Ramos (cell line): ENCODE measurements around the gene MAP4K5.
"Not testable (repeated sequence)": the region's sequence is repeated elsewhere in the genome, so short reads cannot be mapped to it uniquely, and the experiment has no call there.

ENCODE experiments used
- in situ Hi-C: fragments of 300-500 bp; cut with MboI; formaldehyde crosslinking; loops from one replicate; pipeline ENCODE4 v1.14.3; 2022; ENCODE audit warnings: low sequenced_read_pairs; ENCODE audit not compliant: unreplicated experiment

The MAP4K5 gene

DNA sequence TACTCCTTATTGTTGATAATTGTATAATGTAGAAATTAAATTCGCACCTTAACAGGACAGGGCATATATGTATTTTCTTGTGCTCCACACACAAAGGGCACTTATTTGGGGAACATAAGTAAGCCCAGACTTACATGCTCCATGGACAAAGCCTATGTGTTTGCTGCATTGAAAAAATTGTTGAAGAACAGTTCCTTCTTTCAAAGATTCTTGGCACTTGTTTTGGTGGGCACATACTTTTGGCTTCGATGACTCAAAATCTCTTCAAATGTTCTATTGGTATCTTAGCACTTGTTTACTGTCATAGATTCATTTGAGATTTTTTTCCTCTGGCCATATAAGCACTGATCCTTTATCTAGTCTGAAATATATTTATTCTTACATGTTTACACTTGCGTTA is 1.4 kb upstream of the MAP4K5 start:
- in situ Hi-C loops = loop anchor here (25.0 kb wide), 1 partner anchor 672 kb away; the partner anchor contains the start of gene NEMF

- in situ Hi-C loops = loop anchor here (25.0 kb wide), 1 partner anchor 671 kb away; the partner anchor contains the start of gene NEMF
Observed at GRCh38 chr14:50533241-50533705, 904 bp upstream of the MAP4K5 start.

DNA sequence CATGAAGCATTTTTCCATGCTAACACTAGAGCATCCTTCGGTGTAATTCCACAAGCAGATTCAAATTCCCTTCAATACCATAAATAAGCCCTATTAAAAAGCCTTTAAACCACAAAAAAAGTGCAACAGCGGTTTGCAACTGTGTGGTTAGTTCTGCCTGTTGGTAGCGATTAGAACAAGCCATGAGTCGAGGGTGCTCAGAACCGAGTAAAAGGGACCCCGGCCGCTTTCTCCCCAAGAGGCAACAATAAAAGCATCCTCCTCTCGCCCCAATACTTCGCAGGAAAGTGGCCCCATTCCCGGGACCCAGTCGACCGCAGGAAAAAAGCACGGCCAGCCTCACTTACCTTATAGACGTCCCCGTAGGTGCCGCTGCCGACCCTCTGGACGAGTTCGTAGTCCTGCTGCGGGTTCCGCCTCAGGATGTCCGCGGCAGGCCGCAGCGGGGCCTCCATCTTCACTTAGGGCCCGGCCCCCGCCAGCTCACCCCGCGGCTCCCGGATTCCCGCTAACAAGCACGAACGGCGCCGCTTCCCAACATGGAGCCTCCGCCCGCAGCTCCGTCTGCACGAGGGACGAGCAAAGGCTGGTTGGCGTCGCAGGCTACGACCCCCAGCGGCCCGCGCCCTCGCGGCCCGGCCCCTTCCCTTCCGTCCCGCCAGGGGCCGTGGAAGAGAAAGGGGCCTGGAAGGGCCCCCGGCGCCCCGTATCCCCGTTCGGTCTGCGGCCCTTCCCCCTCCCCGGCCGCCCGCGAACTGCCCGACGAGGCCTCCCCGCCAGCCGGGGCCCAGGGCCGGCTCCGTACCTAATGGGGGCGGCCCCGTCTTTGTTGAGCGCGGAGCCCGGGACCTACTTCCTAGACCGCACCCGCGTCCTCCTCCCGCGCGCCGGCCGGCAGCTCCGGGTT is 521 bp downstream of the MAP4K5 start:
- in situ Hi-C loops = loop anchor here (25.0 kb wide), 1 partner anchor 670 kb away; the partner anchor contains the start of gene NEMF

- in situ Hi-C loops = loop anchor here (25.0 kb wide), 1 partner anchor 669 kb away; the partner anchor contains the start of gene NEMF
Observed at GRCh38 chr14:50530794-50531365, 1.5 kb downstream of the MAP4K5 start.

GRCh38 chr14:50530358-50530757 is 2.0 kb downstream of the MAP4K5 start:
- in situ Hi-C loops = loop anchor here (25.0 kb wide), 1 partner anchor 668 kb away; the partner anchor contains the start of gene NEMF

GRCh38 chr14:50529288-50530179 is 2.8 kb downstream of the MAP4K5 start:
- in situ Hi-C loops = loop anchor here (5.0 to 25.0 kb wide), 2 partner anchors 207 to 667 kb away; partner anchors contain the start of gene NEMF

DNA sequence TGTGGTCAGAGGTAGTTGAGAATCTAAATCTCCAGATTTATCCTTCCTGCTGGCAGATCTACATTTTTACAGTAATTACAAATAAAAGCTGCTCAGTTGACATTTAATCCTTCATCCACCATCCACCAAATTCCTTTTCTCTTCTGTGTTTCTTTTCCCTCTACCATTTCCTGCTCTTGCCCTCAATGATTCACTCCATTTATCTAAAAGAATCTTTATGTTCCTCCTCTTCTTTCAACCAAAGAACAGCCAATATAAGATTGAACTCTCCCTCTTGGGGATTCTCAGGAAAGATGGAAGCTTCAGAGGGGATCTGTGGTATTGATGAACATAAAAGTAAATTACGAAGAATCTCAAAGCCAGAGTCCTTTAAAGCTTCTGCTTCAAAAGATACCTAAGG is 4.4 kb downstream of the MAP4K5 start:
- in situ Hi-C loops = loop anchor here (5.0 to 25.0 kb wide), 2 partner anchors 206 to 666 kb away; partner anchors contain the start of gene NEMF

DNA sequence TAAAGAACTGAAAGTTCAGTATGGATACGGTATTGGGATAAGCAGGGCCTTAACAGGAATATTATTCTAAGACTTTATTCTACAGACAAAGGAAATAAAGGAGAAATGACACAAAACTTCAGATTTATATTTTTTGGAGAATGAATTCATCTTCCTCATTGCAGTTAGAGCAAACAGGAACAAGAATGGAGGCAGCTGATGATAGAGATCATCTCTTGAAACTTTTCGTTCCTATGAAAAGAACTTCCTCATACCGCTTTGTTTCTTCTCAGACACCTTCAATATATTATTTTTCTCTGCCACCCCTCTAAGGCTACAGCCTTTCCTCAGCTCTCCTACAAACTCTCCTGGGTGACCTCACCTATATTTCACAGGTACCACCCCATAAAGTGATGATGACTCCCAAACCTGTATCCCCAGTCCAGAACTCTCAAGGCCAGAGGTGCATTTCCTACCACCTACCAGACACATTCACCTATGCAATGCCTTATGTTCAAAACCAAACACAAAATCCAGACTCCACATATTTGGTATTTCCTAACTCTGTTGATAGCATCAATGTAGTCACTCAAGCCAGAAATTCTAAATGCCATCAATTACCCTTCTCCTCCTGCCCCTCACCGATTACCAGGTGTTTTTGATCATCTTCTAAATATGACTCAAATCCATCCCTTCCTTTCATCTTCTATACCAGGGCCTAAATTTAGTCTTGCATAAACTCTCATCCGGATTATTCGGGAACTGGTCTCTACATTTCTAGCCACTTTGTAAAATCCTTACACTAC is 7.4 kb downstream of the MAP4K5 start:
- in situ Hi-C loops = loop anchor here (5.0 to 25.0 kb wide), 2 partner anchors 203 to 663 kb away; partner anchors contain the start of gene NEMF

GRCh38 chr14:50524060-50524459 is 8.3 kb downstream of the MAP4K5 start:
- in situ Hi-C loops = no loop called here

DNA sequence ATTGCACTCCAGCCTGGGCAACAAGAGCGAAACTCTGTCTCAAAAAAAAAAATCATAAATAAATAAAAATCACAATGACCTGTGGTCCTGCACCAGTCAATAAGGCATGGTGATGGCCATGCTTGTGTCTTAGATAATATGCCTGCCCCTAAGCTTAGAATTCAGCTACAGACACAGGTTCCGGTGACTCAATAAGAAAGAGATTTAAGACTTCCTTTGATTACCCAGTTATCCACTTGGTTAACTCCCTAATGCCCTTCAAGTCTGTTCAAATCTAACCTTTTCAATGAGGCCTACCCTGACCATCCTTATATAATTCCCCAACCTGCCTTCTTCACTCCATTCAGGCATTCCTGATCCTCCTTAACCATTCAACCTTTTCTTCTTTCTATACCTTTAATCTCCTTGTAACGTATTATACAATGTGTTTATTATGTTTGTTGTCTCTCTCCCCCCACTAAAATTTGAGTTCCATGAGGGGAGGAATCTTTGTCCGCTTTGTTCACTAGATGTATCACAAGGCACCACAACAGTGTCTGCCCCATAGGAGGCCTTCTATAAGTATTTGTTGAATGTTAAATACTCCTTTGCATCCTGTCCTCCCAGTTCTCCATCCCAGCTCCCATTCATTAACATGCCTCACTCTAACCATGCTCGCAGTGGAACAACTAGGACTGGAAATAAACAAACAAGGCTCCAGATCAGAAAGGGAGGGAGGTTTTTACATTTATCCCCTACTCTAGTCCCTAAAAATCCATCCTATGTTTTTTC is 8.9 kb downstream of the MAP4K5 start:
- in situ Hi-C loops = no loop called here

DNA sequence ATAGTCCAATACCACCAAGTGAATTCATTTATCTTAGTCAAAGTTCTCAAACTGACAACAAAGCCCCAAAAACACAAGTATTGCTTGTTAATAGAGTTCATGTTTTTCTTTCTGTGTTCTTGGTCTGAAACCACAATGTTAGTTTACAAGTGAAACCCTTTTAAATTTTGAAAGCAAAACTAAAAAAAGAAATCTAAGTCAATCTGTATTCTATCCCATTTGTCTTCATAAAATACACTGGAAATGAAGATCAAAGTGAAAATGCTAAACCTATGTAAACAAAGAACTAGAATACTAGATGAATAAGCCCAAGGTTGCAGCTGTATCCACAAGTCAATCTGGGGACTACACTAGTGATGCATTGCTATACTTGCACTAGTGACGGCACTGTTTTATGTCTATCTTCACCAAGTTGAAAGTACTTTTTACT is 10.4 kb downstream of the MAP4K5 start:
- in situ Hi-C loops = no loop called here

GRCh38 chr14:50520947-50521815 is 11.2 kb downstream of the MAP4K5 start:
- in situ Hi-C loops = no loop called here

DNA sequence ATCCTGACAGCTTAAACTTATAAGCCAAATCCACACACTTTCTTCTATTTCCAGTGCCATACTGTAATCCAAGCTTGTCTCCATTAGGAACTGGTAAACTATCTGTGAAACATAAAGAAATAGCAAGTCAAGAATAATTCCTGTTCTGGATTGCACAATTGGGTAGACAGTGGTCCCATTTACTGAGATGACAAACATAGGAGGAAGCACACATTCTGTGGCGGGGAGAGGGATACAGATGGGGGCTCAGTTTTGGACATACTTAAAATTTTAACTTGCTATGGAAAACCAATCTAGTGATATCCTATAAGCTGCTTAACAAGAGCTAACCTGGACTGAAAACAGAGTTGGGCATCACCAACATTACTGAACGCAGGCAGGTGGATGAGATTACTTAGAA is 16.3 kb downstream of the MAP4K5 start:
- in situ Hi-C loops = no loop called here

GRCh38 chr14:50512463-50512862 is 19.9 kb downstream of the MAP4K5 start:
- in situ Hi-C loops = no loop called here

DNA sequence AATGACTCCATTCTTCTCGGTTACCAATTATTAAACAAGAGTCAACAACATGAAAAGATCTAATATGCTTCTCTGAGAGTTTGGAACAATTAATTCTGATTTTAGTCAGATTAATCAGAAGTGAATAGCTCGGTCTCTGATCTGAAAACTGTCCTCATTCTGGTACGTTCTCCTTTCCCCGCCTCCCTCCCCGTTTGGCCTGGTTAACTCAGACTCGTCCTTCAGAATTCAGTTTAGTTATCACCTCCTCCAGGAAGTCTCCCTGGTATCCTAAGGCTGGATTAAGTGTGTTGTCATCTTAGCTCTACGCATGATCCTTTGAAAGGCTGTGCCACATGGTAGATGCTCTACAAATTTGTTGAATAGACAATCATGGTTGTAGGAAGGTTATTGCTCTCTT is 22.2 kb downstream of the MAP4K5 start:
- in situ Hi-C loops = no loop called here

DNA sequence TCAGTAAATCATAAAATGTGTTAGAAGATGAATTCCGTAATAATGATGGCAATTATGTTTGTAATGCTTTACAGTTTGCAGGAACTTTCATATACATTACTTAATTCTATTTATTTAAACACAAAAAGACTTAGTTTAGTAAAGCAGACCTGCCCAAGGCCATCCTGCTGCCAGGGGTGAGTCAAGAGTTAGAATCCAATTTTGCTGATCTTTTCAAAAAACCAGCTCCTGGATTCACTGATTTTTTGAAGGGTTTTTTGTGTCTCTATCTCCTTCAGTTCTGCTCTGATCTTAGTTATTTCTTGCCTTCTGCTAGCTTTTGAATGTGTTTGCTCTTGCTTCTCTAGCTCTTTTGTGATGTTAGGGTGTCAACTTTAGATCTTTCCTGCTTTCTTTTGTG is 25.3 kb downstream of the MAP4K5 start:
- in situ Hi-C loops = not testable (repeated sequence)

- in situ Hi-C loops = no loop called here
Observed at GRCh38 chr14:50501642-50502041, 30.7 kb downstream of the MAP4K5 start.
